GM12801 (cell line): ENCODE measurements around the gene DOP1B.

Experiments
- TF ChIP-seq, protein P1 (sequence below): IDR thresholded peaks from one replicate; pipeline ENCODE4 v1.5.1; 2011; ENCODE audit warnings: control low read depth; ENCODE audit not compliant: insufficient read length; ENCODE audit errors: extremely low read depth

DOP1B gene

DNA sequence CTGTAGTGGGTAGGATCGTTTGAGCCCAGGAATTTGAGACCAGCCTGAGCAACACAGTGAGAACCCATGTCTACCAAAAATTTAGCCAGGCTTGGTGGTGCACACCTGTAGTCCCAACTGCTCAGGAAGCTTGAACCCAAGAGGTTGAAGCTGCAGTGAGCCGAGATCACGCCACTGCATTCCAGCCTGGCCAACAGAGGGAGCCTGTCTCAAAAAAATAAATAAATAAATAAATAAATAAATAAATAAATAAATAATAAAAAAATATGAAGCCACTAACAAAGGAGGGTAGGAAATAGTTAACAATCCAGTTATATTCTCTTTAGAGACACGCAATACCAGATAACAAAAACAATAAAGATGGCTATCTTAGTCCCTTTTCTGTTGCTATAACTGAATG is 33.6 kb upstream of the DOP1B start:
- TF ChIP-seq, protein P1, sequence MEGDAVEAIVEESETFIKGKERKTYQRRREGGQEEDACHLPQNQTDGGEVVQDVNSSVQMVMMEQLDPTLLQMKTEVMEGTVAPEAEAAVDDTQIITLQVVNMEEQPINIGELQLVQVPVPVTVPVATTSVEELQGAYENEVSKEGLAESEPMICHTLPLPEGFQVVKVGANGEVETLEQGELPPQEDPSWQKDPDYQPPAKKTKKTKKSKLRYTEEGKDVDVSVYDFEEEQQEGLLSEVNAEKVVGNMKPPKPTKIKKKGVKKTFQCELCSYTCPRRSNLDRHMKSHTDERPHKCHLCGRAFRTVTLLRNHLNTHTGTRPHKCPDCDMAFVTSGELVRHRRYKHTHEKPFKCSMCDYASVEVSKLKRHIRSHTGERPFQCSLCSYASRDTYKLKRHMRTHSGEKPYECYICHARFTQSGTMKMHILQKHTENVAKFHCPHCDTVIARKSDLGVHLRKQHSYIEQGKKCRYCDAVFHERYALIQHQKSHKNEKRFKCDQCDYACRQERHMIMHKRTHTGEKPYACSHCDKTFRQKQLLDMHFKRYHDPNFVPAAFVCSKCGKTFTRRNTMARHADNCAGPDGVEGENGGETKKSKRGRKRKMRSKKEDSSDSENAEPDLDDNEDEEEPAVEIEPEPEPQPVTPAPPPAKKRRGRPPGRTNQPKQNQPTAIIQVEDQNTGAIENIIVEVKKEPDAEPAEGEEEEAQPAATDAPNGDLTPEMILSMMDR = no peak

DNA sequence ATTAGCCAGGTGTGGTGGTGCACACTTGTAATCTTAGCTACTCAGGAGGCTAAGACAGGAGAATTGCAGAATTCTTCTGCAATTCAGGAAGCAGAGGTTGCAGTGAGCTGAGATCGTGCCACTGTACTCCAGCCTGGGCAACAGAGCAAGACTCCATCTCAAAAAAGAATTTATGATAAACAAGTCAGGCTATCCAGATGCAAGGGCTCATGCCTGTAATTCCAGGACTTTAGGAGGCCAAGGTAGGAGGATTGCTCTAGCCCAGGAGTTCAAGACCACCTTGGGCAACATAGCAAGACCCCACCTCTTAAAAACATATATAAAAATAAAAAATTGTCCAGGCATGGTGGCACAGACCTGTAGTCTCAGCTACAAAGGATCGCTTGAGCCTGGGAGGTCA is 32.2 kb upstream of the DOP1B start:
- TF ChIP-seq, protein P1 = no peak

DNA sequence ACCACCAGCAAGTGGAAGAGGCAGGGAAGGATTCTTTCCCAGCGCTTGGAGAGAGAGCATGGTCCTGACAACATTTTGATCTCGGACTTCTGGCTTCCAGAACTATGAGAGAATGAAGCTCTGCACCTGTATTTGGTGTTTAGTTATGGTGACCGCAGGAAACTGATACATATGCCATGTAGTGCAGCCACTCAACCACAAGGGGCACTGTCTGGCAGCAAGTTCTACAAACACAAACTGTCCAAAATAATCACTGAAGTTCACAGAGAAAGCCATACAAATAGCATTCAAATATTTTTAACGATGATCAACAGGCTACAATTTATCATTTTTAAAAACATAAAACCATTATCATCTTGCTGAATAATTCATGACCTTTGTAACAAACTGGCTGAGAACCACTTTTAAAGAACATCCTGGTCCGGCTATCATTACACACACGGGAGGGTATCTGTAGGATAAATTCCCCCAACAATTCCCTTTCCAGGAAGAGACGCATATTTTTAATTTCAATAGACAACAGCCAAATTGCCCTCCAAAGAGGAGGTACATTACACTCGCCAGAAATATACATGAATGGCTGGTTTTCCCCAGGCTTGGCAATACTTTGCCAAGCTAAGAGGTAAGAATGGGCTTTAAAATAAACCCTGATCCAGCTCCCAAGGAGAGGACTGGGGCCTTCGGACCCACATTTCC is 31.0 kb upstream of the DOP1B start:
- TF ChIP-seq, protein P1 = peak; percentile 19

DNA sequence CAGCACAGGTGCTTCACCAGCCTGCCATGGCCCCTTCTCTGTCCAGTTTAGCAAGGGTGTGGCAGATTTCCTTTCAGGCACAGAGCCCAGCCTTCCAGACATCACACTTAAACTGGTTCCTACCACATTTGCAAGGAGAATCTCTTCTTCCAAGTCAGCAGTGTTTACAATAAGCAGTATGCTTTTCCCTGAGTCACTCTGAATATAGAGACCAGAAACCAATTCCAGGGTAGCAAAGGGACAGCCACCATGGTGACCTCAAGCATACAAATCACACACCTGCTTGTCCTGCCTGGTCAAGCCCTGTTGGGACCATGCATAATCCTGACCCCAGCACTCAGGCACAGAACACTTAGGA is 30.4 kb upstream of the DOP1B start:
- TF ChIP-seq, protein P1 = no peak

DNA sequence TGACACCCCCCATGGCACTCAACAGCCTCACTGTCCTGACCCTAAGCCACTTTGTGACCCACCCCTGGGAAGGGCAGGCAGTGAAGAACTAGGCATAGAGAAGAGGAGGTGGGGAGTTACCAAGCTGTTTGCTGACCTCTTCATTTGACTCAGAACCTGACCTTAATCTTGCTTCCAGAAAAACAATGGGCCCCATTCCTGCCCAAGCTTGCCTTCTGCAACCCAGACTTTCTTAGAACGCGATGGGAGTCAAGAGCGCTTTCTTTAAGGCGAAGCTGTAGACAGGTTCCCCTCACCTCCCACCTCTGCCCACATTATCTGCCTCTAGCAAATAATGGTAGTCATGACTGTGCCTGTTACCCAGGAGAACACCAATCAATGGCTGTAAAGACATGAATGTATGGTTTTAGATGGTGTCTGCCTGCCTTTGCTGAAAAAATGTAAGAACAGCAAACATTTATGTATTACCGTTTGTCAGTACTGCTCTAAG is 30.0 kb upstream of the DOP1B start:
- TF ChIP-seq, protein P1 = no peak

DNA sequence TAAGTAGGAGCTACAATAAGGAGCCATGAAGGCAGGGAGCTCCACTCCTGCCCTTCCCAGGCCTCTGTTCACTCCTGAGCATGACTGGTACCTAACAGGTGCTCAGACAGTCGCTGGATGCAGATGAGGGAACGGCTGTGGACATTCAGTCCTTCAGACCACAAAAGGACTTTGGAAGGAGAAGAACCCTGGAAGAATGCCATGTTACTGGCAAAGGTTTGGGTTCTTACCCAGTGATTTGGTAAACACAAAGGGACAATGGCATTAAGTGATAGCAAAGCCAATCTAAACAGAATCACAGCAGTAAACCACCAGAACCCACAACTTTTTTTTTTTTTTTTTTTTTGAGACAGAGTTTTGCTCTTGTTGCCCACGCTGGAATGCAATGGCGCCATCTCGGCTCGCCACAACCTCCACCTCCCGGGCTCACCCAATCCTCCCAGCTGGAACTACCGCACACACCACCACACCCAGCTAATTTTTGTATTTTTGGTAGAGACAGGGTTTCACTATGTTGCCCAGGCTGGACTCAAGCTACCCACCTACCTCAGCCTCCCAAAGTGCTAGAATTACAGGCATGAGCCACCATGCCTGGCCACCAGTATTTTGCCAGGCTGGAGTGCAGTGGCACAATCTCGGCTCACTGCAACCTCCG is 29.2 kb upstream of the DOP1B start:
- TF ChIP-seq, protein P1 = no peak

DNA sequence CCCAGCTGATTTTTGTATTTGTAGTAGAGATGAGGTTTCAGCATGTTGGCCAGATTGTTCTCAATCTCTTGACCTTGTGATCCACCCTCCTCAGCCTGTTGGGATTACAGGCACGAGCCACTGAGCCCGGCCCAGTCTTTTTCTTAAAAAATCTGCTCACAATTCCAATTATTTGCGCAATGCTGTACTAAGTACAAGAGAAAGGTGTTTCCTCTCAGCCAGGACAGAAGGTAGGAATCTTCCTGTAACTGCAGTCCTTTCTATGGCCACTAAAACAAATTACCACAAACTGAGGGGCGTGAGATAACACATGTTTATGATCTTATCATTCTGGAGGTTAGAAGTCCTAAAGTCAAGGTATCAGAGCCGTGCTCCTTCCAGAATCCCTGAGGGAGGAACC is 28.6 kb upstream of the DOP1B start:
- TF ChIP-seq, protein P1 = no peak
